GM19328 (cell line): ENCODE data around the gene MYOCD.

Source experiments
- ATAC-seq: cut with Tn5 transposase; IDR thresholded peaks from one replicate; pipeline ENCODE4 v1.9.1; 2021; ENCODE audit warnings: mild to moderate bottlenecking, moderate library complexity; ENCODE audit not compliant: unreplicated experiment

Gene MYOCD

GRCh38 chr17:12693640-12694039 lies 27.9 kb downstream of the MYOCD start:
- ATAC-seq, result no peak

DNA sequence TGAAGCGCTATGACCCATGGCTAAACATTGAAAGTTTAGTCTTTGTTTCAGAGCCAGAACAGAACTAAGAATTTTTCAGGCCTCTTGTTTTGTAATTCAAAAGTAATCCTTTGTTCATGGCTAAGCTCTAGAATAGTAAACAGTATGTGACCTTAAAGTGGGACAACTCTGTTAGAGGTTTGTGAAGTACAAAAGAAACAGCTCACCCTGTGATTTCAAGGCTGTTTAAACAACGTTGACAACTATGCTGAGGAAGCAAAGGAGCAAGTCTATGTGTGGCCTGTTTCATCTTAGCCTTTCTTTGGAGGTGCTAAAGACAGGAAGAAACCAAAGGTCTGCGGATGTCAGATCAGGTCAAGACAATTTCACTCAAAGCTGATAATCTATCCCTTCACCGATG lies 40.4 kb downstream of the MYOCD start:
- no peak for ATAC-seq

DNA sequence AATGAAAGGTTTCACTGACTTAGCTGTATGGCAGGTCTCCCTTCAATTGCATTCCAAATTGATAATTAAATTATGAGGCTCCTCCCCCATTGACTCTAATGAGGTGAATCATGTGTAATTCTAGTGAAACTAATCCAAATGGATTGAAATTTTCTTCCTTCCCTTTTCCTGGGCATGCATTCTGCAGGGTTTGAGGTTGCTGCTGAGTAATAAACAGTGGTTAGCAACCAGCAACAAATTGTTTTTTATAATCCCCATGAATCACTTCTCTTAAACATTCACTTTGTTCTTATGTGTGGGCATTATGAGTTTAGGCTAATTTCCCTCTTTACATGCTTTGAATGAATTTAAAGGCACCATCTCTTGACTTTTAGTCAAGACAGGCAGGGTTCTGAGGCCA lies 43.4 kb downstream of the MYOCD start:
- ATAC-seq, result no peak

DNA sequence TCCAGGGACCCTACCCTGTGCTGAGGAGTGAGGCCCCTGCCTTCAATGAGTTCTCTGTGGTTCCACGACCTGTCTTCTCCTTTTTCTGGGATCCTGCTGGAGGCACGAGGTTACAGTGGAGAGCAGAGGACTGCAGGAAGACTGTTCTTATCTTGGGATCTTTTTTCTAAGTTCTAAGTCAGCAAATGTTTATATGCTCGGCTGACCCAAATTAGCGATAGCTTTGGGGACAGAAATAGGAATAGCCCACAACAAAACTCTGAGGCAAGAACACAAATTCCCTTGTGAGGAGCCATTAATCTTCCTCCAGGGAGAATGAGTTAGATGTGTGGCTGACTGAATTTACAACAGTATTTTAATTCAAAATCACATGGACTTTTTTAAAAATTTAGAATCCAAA lies 46.7 kb downstream of the MYOCD start:
- no peak for ATAC-seq

GRCh38 chr17:12712941-12713340 lies 47.3 kb downstream of the MYOCD start:
- no peak for ATAC-seq

DNA sequence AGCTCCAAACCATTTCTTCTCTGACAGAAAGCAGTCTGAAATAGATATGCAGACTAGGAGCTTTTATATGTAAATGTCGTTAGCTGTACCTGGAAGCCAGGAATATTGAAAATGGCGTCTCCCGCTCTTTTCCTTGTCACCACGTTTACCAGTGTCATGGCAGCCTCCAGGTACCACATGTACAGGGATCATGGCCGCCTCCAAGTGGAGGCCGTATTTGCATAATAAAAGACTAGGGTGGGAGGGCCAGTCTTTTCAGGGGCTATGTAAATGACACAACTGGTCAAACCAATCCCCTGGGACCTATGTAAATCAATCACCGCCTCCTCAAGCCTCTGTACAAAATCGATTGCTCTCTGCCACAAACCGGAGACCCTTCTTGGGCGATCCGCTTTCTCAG lies 54.3 kb downstream of the MYOCD start:
- ATAC-seq, result no peak

DNA sequence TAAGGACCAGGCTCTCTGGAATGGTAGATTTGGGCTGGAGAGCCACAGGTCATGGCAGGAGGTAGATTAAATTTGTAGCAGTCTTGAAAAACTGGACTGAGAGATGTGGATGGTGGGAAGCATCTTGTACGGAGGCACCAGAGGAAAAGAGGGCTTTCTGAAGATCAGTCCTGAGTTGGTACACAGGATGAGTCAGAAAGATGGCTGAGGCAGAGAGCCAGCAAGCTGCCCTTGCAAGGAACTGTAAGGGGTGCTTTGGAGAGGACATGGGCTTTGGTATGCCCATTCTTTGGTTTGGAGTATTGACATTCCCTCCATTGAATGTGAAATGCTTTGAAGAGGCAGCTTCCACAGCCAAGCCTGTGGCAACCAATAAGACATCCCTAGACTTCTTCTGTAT lies 55.9 kb downstream of the MYOCD start:
- ATAC-seq, result no peak

GRCh38 chr17:12722282-12722681 lies 56.6 kb downstream of the MYOCD start:
- ATAC-seq, result no peak

GRCh38 chr17:12726131-12726530 lies 60.4 kb downstream of the MYOCD start:
- no peak for ATAC-seq

GRCh38 chr17:12727076-12727760 lies 61.5 kb downstream of the MYOCD start:
- no peak for ATAC-seq

DNA sequence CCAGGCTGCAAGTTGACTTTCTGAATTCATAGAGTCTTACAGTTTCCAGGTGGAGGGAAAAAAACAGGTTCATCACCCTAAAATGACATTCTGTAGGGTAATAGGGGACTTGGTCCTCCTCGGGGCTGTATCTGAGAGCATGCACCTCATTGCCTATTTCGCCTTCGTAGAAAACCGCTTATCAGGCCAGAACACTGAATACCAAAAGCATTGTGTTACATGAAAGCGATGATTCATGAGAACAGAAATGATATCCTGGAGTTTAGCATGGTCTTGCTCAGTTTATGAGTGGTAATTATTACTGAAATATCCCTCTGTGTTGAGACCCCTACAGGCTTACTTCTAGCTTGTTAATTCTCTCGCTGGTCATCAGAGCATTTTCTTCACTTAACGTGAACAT lies 62.2 kb downstream of the MYOCD start:
- ATAC-seq, result no peak

- no peak for ATAC-seq
These were observed 63.4 kb downstream of the MYOCD start for GRCh38 chr17:12729086-12729485.

DNA sequence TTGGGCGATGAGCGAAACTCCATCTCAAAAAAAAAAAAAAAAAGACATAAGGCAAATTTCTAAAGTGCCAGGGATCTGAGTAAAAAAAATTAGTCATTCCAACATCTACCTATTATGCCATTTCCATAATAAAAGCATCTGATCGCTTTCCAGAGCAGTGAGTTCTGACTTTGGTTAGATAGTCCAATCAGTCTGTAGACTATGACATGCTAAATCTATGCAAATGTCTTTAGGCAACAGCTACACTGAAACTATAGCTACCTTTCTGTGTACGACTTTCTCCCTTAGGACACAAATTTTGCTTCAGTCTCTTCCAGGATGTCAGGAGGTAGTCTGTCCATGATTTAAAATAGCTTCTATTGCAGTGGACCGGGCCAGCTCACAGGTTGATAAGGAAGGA lies 64.7 kb downstream of the MYOCD start:
- no peak for ATAC-seq

DNA sequence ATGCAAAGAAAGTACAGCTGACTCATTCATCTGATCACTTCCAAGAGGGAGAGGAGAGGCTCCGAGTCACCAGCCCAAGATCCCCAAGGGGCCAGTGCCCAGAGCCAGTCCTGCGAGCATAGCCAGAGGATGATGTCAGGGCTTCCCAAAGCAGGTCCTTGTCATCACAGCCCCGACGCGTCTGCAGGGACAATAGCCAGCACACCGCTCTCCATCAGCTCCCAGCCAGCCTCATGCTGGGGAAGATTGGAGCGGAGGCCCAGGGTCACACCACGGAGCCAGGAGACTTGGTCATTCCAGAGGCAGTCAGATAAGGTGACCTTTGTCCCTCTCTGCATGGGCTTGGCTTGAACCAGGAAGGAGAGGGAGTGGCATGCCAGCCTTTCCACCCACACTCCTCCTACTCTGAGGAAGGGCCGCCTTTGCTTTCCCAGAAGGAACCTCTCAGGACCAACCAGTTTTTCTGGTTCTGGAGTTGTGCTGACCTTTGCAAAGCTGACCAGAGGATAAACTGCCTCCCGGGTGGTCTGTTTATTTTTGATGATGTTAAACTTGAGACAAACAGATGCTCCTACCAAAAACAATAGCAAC lies 65.3 kb downstream of the MYOCD start:
- no peak for ATAC-seq

DNA sequence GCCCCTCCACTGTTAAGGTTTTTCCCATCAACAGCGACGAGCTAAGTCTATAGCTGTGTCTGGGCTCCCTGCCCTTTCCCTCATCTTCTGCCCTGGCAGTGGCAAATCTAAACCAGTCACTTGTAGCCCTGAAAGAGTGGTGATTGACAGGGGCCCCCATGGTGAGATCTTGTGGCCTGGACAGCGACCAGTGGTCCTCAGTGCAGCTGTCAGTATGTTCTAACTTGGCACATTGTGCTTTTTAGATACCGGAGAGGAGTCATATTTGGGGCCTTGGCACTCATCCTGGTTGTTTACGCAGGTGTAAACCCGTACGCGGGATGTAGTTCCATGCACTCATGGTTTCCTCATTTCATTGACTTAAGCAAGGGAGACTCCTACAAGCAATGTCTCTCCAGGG lies 66.1 kb downstream of the MYOCD start:
- no peak for ATAC-seq

DNA sequence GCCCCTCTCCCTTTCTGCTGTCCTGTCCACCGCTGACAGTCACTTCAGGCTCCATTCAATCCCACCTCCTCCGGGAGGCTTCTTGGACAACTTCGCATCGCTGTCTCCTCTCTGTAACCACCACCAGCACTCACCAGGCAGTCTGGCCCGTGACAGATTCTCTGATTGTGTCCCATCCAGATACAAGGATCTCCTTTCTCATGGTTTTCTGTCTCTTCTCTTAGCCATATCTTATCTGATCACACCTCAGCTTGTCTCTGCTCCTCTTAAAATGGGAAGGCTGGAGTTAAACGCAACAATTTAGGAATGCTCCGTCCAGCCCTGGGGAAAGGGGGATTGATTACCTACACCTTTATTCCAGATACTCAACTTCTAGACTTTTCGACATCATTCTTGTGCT lies 66.7 kb downstream of the MYOCD start:
- no peak for ATAC-seq

DNA sequence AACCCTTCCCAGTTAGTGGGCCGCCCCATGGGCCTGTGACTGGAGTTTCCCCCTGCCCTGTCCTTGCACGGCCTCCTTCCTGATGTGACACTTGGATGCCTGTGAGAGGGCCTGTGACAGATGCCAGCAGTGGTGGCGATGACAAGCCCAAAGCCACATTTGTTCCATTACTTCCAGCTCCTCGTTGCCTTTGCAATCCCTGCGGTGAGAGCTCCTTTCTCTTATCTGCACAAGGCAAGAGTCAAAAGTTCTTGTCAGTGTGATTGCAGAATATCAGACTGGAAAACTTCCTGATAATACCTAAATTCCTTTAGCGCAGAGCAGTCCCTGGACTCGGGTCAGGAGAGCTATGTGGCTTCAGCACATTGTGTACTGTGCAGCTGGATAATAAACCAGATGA lies 69.2 kb downstream of the MYOCD start:
- no peak for ATAC-seq

GRCh38 chr17:12735517-12735916 lies 69.8 kb downstream of the MYOCD start:
- ATAC-seq, result no peak

GRCh38 chr17:12736526-12736925 lies 70.8 kb downstream of the MYOCD start:
- no peak for ATAC-seq

DNA sequence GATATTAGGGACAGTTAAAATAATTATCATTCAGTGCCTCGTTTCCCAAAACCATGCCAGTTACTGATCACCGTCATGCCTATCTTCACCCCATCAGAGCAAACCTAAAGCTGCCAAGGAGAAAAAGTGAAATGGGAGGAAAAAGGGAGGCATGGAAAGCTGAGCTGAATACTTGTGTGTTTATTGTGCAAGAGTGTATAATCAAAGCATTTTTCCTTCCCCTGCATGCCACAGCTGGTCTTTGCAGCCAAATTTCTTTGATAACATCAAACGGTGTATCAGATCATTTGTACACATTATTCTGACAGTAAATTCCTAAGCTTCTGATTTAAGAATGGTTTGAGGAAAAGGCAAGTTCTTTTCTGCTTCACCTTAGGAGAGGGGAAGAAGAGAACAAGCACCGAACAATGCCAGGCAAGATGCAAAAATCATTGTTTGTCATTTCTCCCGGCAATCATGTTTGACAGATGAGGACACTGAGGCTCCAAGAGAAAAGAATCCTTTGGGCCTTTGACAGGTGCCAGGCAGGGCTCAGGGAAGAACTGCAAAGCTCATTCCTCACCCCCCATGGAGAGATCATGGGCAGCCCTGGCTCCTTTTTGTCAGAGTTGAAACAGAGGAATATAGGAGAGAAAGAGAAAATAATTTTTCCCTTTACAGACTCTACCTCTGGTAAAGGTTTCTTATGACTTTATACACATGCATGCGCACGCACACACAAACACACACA lies 72.2 kb downstream of the MYOCD start:
- no peak for ATAC-seq

DNA sequence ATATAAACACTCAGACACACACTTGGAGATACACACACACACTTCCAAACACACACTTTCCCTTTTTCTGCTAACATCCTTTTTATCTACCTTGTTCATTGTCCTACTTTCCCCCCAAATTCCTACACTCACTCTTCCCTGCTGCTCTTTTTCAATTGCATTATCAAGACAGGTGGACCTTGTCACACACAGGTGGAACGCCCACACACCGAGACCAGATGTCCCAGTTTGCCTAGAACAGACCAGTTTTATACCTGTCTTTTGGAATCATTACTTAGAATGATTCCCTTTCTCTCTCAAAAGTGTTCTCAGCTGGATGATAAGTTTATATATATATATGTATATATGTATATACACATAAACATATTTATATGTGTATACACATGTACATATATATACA lies 72.9 kb downstream of the MYOCD start:
- ATAC-seq, result no peak

GRCh38 chr17:12739500-12739899 lies 73.8 kb downstream of the MYOCD start:
- ATAC-seq, result no peak
